ENCODE data around the gene AURKB. TPM values are rescaled to one million over a fixed set of nuclear protein-coding genes. Genes with fewer than 3 reads are reported as not detected.

Gene AURKB
- total and polyA plus RNA-seq, 2 of the 13 experiments (the other 11 are each of a cell fraction or from before 2014, with no cell fraction given), result 29.5 to 75.3 TPM

DNA sequence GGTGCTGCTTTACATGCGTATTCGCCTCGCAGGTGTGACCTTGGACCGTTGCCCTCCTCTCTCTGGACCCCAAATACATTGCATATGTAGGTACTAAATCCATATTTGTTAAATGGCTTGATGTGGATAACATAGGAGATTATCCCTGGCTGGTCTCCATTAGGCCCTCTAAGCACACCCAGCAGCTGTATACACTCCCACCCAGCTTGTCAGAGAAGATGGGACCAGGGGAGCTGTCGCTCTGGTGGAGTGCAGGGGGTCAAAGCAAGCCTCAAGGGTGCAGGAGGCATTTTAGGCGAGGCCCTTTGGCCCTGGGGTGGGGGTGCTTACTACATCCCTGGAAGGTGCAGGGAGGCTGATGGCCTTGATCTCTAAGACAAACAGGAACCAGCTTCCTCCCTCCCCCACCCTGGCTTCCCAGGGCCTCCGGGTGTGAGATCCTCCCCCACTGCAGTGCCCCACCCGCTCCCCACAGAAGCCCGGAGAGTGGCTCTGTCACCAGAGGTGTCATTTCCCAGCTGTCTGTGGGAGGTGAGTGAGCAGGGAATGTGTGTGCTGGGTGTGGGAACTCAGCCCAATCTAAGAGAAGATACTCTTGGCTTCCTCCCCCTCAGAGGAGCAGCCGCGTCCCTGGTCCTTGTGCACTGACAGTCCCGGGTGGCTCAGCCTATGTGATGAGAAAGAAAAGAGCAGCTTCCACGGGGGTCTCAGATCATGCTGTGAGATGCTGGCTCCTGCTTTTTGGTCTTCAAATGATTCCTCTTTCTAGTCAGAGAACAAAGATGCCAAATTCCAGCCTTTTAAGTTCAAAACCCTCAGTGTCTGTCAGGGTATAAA lies 46.2 kb downstream of the AURKB start (continued):
- no peak for TF ChIP-seq ZNF33A (CRISPR knock-in tag; IDR thresholded peaks at IDR 0.05; ENCODE audit: borderline replicate concordance)
- TF ChIP-seq ELF1 (CRISPR knock-in tag; IDR thresholded peaks at IDR 0.05), result 0 out of 2 replicates have a peak, but pooled peaks have one; percentile 25
- no peak for TF ChIP-seq MAFF (IDR thresholded peaks at IDR 0.05; ENCODE audit: low read depth, low read length)
- peak; percentile 29 for TF ChIP-seq GABPB1 (CRISPR knock-in tag; IDR thresholded peaks at IDR 0.05)
- TF ChIP-seq MIER3 (CRISPR knock-in tag; IDR thresholded peaks at IDR 0.05; ENCODE audit: borderline replicate concordance), result no peak
- no peak for TF ChIP-seq ZNF883 (CRISPR knock-in tag; IDR thresholded peaks at IDR 0.05; ENCODE audit: not compliant biosample characterization)
- 0 out of 2 replicates have a peak, but pooled peaks have one; percentile 47 for TF ChIP-seq ZFY (CRISPR knock-in tag; IDR thresholded peaks at IDR 0.05)
- TF ChIP-seq HNF1B (CRISPR knock-in tag; IDR thresholded peaks at IDR 0.05), result 0 out of 2 replicates have a peak, but pooled peaks have one; percentile 16
- TF ChIP-seq ZSCAN20 (CRISPR knock-in tag; IDR thresholded peaks at IDR 0.05; ENCODE audit: borderline replicate concordance), result no peak
- no peak for TF ChIP-seq PAWR (CRISPR knock-in tag; IDR thresholded peaks at IDR 0.05; ENCODE audit: borderline replicate concordance)
- no peak; the same call in 1 of the 2 replicates for TF ChIP-seq SNAI1 (CRISPR knock-in tag; IDR thresholded peaks at IDR 0.05; ENCODE audit: borderline replicate concordance)
- TF ChIP-seq, protein P1, sequence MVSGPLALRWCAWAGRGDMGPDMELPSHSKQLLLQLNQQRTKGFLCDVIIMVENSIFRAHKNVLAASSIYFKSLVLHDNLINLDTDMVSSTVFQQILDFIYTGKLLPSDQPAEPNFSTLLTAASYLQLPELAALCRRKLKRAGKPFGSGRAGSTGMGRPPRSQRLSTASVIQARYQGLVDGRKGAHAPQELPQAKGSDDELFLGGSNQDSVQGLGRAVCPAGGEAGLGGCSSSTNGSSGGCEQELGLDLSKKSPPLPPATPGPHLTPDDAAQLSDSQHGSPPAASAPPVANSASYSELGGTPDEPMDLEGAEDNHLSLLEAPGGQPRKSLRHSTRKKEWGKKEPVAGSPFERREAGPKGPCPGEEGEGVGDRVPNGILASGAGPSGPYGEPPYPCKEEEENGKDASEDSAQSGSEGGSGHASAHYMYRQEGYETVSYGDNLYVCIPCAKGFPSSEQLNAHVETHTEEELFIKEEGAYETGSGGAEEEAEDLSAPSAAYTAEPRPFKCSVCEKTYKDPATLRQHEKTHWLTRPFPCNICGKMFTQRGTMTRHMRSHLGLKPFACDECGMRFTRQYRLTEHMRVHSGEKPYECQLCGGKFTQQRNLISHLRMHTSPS (CRISPR knock-in tag; IDR thresholded peaks at IDR 0.05; ENCODE audit: low read depth), result no peak
- peak; percentile 42 for TF ChIP-seq NR2F6 (IDR thresholded peaks at IDR 0.05)
- TF ChIP-seq NR2F6 (CRISPR knock-in tag; IDR thresholded peaks at IDR 0.05), result peak; percentile 62
- TF ChIP-seq ZNF790 (CRISPR knock-in tag; IDR thresholded peaks at IDR 0.05; ENCODE audit: borderline replicate concordance), result no peak
- TF ChIP-seq ZNF121 (CRISPR knock-in tag; IDR thresholded peaks at IDR 0.05), result no peak
- TF ChIP-seq MTERF4 (CRISPR knock-in tag; IDR thresholded peaks at IDR 0.05), result no peak
- no peak for TF ChIP-seq KLF15 (CRISPR knock-in tag; IDR thresholded peaks at IDR 0.05; ENCODE audit: borderline replicate concordance)
- TF ChIP-seq SNAPC2 (CRISPR knock-in tag; IDR thresholded peaks at IDR 0.05), result no peak
- no peak for TF ChIP-seq TBP (CRISPR knock-in tag; IDR thresholded peaks at IDR 0.05)
- TF ChIP-seq THYN1 (CRISPR knock-in tag; IDR thresholded peaks at IDR 0.05; ENCODE audit: borderline replicate concordance, low read depth), result no peak
- no peak for TF ChIP-seq YEATS2 (CRISPR knock-in tag; IDR thresholded peaks at IDR 0.05; ENCODE audit: borderline replicate concordance)
- TF ChIP-seq ZNF607 (CRISPR knock-in tag; IDR thresholded peaks at IDR 0.05; ENCODE audit: borderline replicate concordance), result no peak
- no peak for TF ChIP-seq LCORL (IDR thresholded peaks at IDR 0.05)
- peak; percentile 97 for TF ChIP-seq LCORL (CRISPR knock-in tag; IDR thresholded peaks at IDR 0.05)

All from HepG2 (cell line).